ENCODE measurements around the gene ARL8A.

Gene ARL8A

DNA sequence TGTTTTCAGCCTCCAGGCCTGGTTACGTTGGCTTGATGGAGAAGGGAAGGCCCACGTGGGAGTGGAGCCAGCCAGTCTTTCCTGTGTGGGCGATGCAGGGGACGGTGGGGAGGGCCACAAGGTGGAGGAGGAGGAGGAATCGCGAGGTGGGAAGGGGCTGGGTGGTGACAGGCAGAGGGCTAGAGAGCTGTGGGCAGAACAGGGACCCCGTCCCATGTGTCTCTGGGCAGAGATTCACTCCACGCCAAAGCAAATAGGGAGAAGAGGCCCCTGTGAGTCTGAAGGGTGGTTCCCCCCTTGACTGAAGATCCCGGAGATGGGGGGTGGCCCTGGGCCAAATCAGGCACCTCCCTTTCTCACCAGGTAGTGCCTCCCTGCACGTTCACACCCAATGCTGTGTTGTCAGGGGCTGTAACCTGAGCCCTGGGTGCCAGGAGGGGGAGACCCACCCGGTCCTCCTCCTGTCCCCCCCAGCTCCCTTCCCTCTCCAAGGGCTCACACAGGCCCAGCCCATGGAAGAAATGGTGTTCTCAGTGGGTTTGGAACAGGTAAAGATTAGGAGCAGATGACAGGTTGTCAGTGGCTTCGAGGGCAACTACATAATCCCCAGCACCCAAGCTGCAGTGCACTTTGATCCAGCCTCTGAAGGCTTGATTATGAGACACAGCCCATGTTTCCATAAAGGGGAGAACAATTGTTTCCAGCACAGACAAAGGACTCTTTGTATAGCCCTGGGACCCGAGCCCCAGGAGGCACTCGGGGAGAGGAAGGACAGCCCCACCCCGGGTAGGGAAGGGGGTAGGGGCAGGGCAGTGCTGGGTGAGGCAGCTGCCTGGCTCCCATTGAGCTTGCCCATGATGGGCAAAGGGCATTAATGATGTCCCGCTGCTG is 59.5 kb downstream of the ARL8A start:
- H3K27ac ChIP-seq = peak overlapping the region; percentile 42
- no peak for TF ChIP-seq ZFX (IDR thresholded peaks at IDR 0.05)
- TF ChIP-seq, protein P1, sequence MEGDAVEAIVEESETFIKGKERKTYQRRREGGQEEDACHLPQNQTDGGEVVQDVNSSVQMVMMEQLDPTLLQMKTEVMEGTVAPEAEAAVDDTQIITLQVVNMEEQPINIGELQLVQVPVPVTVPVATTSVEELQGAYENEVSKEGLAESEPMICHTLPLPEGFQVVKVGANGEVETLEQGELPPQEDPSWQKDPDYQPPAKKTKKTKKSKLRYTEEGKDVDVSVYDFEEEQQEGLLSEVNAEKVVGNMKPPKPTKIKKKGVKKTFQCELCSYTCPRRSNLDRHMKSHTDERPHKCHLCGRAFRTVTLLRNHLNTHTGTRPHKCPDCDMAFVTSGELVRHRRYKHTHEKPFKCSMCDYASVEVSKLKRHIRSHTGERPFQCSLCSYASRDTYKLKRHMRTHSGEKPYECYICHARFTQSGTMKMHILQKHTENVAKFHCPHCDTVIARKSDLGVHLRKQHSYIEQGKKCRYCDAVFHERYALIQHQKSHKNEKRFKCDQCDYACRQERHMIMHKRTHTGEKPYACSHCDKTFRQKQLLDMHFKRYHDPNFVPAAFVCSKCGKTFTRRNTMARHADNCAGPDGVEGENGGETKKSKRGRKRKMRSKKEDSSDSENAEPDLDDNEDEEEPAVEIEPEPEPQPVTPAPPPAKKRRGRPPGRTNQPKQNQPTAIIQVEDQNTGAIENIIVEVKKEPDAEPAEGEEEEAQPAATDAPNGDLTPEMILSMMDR (conservative IDR thresholded peaks at IDR 0.05) = no peak
